GM21737 (cell line): ENCODE results near the gene PPHLN1.

Experiments
- ATAC-seq: cut with Tn5 transposase; IDR thresholded peaks from one replicate; pipeline ENCODE4 v1.9.1; 2021; ENCODE audit warnings: mild to moderate bottlenecking, moderate library complexity; ENCODE audit not compliant: unreplicated experiment

PPHLN1 gene

GRCh38 chr12:42428850-42429249 lies 102.9 kb downstream of the PPHLN1 start:
- ATAC-seq, result no peak

DNA sequence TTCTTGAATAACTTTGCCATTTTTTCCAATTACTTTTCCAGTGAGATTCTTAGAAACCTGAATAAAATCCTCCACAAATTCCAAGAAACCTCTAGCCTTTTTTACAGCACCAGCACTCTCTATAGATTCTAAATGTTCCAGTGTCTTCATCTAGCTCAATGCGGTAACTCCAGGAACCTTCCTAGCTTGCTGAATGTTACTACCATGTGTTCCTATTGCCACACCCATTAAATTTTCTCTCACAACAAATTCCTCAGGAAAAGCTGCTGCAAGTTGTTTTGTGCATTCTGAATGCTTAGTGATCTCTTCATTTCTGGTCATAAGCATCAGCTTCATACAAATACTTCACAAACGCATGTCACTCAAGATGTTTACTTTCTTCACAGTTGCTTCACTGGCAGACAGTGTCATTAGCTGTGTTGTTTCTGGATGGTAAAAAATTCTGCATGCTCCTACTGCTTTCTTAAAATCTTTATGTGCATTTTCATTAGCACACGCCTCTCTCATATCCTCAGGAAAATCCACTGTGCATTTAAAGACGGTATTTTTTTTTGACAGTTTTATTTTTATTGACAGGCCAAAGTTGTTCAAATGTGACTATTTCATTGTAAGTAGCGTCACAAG lies 106.7 kb downstream of the PPHLN1 start:
- ATAC-seq, result no peak

DNA sequence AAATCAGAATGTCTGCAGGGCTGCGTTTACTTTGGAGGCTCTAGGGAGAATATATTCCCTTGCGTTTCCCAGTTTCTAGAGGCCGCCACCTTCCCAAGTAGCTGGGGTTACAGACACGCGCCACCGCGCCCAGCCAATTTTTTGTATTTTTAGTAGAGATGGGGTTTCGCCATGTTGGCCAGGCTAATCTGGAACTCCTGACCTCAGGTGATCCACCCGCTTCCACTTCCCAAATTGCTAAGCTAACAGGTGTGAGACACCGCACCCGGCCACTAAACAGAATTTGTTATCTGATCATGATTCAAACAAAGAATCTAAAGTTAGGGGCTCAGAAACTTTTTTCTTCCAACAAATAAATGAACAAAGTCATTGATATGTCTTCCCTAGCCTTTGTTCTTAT lies 114.6 kb downstream of the PPHLN1 start:
- ATAC-seq, result no peak

GRCh38 chr12:42442311-42442759 lies 116.4 kb downstream of the PPHLN1 start:
- no peak for ATAC-seq

- ATAC-seq, result no peak
These were observed 116.9 kb downstream of the PPHLN1 start for GRCh38 chr12:42442888-42443287.

DNA sequence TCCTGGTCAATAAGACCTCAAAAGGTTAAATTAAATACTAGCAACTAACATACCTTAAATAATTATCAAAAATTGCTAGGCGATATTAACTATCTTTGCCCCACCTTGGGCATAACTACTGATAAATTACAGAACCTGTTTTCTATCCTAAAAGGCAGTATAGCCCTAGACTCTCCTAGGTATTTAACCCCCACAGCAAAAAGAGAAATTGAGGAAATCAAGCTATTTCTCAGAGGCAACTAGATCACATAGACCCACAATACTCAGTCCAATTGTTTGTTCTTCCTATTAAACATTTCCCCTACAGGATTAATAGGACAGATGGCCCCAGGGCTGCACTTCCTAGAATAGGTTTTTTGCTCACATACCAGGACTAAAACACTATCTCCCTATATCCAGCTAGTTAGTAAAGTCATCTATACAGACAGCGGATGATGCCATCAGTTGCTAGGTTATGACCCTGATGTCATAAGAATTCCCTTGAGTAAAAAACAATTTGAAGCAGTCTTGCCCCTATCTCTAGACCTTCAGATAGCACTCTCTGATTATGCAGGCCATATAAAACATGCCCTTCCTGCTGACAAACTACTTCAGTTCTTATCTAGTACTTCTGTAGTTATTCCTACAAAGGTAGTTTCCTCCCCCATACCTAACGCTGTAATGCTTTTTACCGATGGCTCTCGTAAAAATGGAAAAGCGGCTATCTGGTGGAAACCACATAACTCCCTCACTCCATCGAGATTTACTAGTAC lies 118.4 kb downstream of the PPHLN1 start:
- ATAC-seq, result no peak

DNA sequence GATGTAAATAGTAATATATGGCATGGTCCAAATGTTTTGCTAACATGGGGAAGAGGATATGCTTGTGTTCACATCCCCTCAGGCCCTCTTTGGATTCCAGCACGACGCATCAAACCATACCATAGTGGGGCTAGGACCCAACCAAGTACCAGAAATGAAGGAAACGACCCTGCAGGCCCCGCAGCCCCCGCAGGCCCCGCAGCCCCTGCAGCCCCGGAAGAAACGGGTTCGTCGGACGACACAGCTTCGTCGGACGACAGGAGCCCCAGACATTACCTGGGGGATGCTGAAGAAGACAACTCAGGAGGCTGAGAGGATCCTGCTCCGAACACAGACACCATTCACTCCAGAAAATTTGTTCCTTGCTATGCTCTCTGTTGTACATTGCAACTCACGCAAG lies 119.9 kb downstream of the PPHLN1 start:
- no peak for ATAC-seq

DNA sequence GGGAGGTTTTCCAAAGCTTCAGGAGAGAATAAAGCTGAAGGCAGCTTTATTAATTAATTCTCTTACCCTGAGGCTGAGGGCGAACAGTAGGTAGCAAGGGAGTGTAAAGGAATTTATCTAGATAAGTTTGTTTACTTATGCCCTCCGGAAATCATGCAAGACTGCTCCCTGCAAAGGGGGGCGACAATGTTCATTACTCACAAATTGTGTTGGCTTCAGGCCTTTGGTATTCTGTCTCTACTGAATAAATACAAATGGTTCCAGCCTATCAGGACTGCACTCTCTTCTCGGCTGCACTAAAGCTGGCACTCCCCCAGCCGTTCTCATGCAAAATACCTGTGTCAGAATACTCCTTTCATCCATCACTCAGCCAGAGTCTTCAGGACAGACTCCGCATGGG lies 120.8 kb downstream of the PPHLN1 start:
- no peak for ATAC-seq

GRCh38 chr12:42447371-42447786 lies 121.4 kb downstream of the PPHLN1 start:
- no peak for ATAC-seq

- ATAC-seq, result no peak
These were observed 122.9 kb downstream of the PPHLN1 start for GRCh38 chr12:42448841-42449240.

DNA sequence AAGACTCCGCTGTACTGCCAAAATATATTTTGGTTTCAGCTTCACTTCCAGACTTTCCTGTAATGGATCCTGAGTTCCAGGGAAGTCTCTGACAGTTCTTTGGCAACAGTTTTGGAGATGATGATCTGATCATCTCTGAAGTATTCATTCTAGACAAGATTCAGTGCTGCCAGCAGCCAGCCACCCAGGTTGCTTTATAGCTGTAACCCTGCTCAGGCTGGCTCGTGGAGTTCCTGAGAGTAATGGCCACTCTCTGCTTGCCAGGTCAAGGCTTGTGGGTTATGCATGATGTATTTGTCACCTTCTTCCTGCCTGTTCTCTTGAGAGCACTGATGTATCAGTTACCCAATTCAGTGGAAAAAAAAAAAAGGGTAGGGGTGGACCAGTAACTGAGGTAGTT lies 124.3 kb downstream of the PPHLN1 start:
- ATAC-seq, result no peak

- no peak for ATAC-seq
These were observed 132.6 kb downstream of the PPHLN1 start for GRCh38 chr12:42458575-42458974.

GRCh38 chr12:42459336-42459847 lies 133.4 kb downstream of the PPHLN1 start:
- ATAC-seq, result no peak

GRCh38 chr12:42462486-42462885 lies 136.5 kb downstream of the PPHLN1 start:
- ATAC-seq, result no peak

DNA sequence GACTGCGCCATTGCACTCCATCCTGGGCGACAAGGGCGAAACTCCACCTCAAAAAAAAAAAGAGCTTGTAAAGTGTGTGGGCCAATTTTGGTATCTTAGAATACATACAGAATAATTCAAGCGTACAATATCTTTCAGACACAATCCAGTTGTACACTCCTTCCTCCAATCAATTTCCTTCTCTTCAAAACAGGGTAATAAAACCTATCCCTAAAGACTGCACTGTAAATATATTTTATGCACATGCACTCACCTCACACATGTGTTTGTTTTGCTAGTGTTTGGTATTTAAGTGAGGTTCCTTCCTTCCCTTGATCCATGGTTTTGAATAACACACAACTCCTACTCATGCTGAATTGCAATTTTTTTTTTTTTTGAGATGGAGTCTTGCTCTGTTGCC lies 137.7 kb downstream of the PPHLN1 start:
- no peak for ATAC-seq

DNA sequence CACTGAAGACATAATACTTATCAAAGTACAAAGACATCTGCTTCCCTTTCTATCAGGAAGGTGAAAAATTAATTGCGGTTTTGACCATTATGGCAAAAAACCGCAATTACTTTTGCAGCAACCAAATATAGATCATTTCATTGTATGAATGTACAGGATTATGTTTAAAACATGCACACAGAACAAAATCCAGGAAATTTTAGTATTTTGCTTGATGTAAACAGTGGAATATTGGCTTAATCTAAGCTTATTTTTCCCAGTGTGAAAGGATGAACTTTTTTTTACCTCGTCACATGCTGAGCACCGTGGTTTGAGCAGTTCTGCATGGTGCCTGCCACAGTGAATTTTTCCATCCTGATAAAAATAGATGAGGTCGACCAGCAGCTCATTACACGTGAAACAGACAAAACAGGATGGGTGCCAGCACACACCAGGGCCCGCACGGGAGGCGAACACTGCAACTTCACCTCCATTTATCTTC lies 142.4 kb downstream of the PPHLN1 start:
- ATAC-seq, result no peak

DNA sequence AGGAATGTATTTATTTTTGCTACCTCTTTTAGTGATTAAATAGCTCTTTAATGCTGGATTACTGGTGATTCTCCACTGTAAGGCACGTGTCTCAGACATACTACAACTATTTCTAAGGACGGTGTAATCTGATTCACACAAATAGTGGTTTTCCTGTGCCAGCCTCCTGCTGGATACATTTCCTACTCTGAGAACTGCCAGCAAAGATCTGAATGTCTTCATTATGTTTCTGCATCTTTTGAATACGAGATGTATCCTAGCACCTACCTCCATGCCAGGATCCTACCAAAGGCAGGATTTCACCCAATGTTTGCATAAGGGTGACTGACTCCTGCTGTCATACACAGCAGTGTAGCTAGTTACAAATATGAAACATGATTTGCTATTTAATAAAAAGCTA lies 143.0 kb downstream of the PPHLN1 start:
- no peak for ATAC-seq

DNA sequence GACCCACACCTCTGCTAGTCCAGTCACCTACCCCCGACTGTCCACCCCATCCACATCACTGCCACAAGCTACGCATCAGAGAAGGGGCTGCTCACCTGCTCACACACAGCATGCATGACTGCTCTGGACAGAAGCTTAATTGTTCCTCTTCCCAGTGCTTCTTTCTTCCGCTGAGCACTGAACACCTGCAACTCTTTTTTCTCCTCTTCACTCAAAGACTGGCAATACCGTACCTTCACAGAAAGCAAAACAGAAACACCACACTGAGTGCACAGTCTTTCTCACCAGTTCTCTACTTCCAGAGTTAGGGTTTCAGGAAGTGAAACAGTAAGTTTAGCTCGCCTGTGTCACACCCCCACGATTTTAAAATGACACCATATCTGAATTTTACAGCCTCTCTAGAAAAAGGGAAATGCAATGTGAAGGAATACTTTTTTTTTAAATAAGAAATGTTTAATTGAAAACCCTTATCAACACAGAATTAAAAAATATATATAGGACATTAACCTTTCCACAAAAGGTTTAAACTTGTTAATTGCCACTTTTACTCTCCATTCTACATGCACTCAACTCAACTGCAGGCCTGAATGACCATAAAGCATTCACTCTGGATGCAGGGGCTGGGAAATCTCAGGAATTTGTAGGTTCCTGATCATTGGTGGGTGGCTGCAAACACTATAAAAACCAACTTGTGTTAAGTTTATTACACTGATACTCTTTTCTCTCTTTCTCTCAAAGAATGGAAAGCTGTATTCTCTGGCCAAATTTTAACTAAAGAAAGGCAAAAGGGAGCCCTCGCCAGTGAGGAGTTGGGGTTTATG lies 143.6 kb downstream of the PPHLN1 start:
- ATAC-seq, result peak; percentile 96

DNA sequence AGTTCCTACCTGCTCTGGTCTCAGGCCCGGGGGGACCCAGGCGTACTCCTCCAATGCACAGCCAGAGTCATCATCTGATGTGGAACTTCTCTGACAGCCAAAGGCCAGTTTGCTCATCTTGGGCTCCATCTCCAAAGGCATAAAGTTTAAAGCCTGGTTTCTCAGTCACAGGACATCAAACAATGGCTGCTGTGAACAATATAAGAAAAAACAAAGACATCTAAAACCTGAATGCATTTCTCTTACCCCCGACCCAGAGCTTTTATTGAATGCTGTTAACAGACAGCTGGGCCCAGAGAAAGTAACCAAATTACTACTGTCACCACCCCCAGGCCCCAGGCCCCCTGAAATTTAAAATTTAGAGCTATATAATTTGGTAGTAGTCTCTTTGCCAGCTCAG lies 146.4 kb downstream of the PPHLN1 start:
- no peak for ATAC-seq

DNA sequence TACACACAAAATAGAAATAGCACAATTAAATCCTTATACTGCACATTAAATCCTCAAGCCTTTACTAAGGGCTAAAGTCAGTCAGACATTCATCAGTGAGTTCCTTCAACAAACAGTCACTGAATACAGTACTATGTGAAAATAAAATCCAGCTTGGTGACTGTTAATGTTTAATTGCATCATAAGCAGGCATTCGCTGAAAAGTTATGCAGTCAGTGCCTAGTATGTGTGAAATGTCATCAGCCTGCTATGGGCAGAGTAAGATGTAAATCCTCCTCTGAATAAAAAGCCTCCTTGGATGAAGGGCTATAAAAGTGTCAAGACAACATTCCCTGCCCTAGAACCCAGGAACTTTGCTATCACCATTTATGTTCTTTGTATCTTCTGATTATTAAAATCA lies 147.2 kb downstream of the PPHLN1 start:
- no peak for ATAC-seq

GRCh38 chr12:42473561-42473960 lies 147.6 kb downstream of the PPHLN1 start:
- ATAC-seq, result no peak
